SK-N-MC (cell line): ENCODE data around the gene RLBP1.
A peak's percentile ranks its signal among the peaks of the same experiment; 100 is the strongest.
"Not testable (repeated sequence)": the region's sequence is repeated elsewhere in the genome, so short reads cannot be mapped to it uniquely, and the experiment has no call there.

Experiments used
- DNase-seq: peaks from one replicate; pipeline ENCODE4 v3.0.0-alpha.2; 2011; ENCODE audit warnings: low read depth, low spot score
- H3K27ac ChIP-seq: fragments of 200-600 bp; sonication (generic); 2 replicates; pipeline ENCODE4 v1.5.1; 2016; ENCODE audit warnings: mixed run types
- H3K36me3 ChIP-seq: fragments of 200-600 bp; sonication (generic); 2 replicates; pipeline ENCODE4 v1.6.1; 2017; ENCODE audit warnings: antibody characterized with exemption, low read length, mixed read lengths; ENCODE audit not compliant: insufficient read depth
- H3K4me3 ChIP-seq: fragments of 200-600 bp; sonication (generic); 2 replicates; pipeline ENCODE4 v1.5.1; 2016
- H3K9ac ChIP-seq: fragments of 200-600 bp; sonication (generic); 2 replicates; pipeline ENCODE4 v1.8.0; 2017; ENCODE audit warnings: mixed run types, mixed read lengths; ENCODE audit not compliant: insufficient read length
- H3K9me3 ChIP-seq: fragments of 200-600 bp; sonication (generic); 2 replicates; pipeline ENCODE4 v1.6.1; 2017; ENCODE audit warnings: low read depth, mild to moderate bottlenecking, antibody characterized with exemption, low read length, moderate library complexity, mixed read lengths
- EZH2 ChIP-seq: fragments of 200-600 bp; sonication (generic); IDR thresholded peaks from one replicate; pipeline ENCODE4 v1.6.1; 2017; ENCODE audit warnings: antibody characterized with exemption
- FOXP2 ChIP-seq: optimal IDR thresholded peaks from 2 replicates; pipeline ENCODE3; 2011; ENCODE audit warnings: mild to moderate bottlenecking, moderate library complexity; ENCODE audit not compliant: insufficient read depth; ENCODE audit errors: extremely low read length, control extremely low read depth
- POLR2AphosphoS5 ChIP-seq: IDR thresholded peaks from 2 replicates; pipeline ENCODE4 v1.6.1; 2012; ENCODE audit warnings: mild to moderate bottlenecking, low read depth, low read length, borderline replicate concordance

Gene RLBP1

DNA sequence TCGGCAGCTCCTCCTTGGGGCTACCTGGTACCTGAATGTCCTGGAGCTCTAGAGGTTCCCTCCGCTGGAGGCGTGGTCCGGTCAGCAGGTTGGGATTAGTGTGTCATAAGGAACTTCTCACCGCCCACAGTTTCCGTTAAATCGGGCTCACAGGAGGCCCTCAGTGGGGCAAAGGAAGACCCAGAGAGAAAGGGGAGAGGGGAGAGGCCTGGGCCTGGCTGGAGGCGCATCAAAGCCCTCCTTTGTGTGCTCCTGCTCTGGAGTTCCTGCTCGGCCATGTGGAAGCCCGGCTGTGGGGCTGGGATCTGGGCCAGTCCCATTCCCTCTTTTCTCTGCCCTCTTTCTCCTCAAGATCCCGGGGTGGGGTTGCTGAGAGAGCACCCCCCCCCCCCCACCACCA, at the start of gene RLBP1:
RLBP1 (minus strand) TSS at position 37 of the 400 bp plus-strand sequence. CDS start 2,604 bp downstream, outside the sequence.
- no peak within 1 kb of the TSS for H3K9ac ChIP-seq
- no peaks in the 10 kb centered on the region for H3K9me3 ChIP-seq
- no peaks in the 10 kb centered on the region for H3K36me3 ChIP-seq
- no peak for TF ChIP-seq POLR2AphosphoS5
- TF ChIP-seq FOXP2 = no peak
- TF ChIP-seq EZH2 = no peak
- no peak for DNase-seq
- H3K27ac ChIP-seq = no peak within 1 kb of the TSS
- no peak within 1 kb of the TSS for H3K4me3 ChIP-seq

DNA sequence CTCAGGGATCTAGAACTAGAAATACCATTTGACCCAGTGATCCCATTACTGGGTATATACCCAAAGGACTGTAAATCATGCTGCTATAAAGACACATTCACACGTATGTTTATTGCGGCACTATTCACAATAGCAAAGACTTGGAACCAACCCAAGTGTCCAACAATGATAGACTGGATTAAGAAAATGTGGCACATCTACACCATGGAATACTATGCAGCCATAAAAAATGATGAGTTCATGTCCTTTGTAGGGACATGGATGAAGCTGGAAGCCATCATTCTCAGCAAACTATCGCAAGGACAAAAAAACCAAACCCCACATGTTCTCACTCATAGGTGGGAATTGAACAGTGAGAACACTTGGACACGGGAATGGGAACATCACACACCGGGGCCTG, 28.8 kb upstream of the RLBP1 start:
- H3K9ac ChIP-seq, H3K4me3 ChIP-seq, H3K9me3 ChIP-seq, DNase-seq, H3K27ac ChIP-seq: not testable (repeated sequence)
- H3K36me3 ChIP-seq = peaks cover 81% of the 10 kb centered on the region

DNA sequence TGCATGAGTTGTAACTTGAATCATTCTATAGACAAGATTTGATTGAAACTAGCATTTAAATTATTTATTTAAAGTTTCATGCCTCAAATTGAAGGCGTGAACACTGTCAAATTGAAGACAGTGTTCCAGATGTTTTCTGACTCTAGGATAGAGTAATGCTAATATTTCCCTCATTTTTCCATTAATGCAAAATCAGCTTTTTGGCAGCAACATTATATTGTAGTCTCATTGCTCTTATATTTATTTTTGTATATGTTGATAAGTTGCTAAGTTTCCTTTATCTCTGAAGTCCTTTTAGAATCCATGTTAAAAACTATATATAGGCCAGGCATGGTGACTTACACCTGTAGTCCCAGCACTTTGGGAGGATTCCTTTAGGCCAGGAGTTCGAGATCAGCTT, 27.2 kb upstream of the RLBP1 start:
- TF ChIP-seq FOXP2 (no peak), EZH2 (no peak), POLR2AphosphoS5 (no peak)
- no peak overlapping the region for H3K27ac ChIP-seq
- no peak overlapping the region for H3K9ac ChIP-seq
- peaks cover 67% of the 10 kb centered on the region for H3K36me3 ChIP-seq
- no peak overlapping the region for H3K4me3 ChIP-seq
- no peaks in the 10 kb centered on the region for H3K9me3 ChIP-seq
- no peak for DNase-seq

DNA sequence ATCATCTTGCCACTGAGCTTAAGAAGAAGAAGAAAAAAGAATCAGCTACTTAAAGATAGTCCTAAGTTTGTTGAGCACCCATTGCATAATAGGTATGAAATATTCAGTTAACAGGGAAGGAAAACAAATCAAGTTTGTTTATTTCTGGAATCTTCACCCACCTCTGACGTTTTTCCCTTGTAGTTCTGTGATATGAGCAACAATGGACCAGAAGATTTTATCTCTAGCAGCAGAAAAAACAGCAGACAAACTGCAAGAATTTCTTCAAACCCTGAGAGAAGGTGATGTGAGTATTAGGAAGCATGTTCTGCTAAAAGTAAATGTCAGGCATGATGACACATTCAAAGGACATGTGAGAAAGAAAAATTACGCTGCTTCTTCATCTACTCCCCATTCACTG, 26.1 kb upstream of the RLBP1 start:
- TF ChIP-seq FOXP2 = no peak
- no peak for TF ChIP-seq EZH2
- no peak for TF ChIP-seq POLR2AphosphoS5
- H3K27ac ChIP-seq = no peak overlapping the region
- H3K9ac ChIP-seq = no peak overlapping the region
- no peak overlapping the region for H3K4me3 ChIP-seq
- peaks cover 62% of the 10 kb centered on the region for H3K36me3 ChIP-seq
- H3K9me3 ChIP-seq = no peaks in the 10 kb centered on the region
- DNase-seq = no peak

DNA sequence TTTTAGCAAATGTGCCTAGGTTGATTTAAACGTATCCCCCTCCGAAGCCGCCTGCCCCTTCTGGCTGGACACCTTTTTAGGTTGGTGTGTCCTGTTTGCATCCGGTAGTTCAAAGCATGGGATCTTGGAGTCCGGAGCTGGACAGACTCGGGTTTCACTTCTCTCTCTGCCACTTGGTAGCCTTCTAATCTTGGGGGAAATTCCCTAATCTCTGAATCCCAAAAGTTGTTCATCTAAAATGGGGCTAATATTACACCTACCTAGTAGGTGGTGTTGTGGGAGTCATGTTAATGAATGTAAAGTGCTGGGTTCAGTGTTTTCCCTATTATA, 23.2 kb upstream of the RLBP1 start:
- no peak for DNase-seq
- peaks cover 36% of the 10 kb centered on the region for H3K36me3 ChIP-seq
- H3K9me3 ChIP-seq = no peaks in the 10 kb centered on the region
- H3K9ac ChIP-seq = peak overlapping the region; percentile 74
- H3K27ac ChIP-seq = peak overlapping the region; percentile 4; the same call in 1 of the 2 replicates
- no peak for TF ChIP-seq POLR2AphosphoS5
- TF ChIP-seq FOXP2 = no peak
- TF ChIP-seq EZH2 = no peak
- H3K4me3 ChIP-seq = peak overlapping the region; percentile 82

DNA sequence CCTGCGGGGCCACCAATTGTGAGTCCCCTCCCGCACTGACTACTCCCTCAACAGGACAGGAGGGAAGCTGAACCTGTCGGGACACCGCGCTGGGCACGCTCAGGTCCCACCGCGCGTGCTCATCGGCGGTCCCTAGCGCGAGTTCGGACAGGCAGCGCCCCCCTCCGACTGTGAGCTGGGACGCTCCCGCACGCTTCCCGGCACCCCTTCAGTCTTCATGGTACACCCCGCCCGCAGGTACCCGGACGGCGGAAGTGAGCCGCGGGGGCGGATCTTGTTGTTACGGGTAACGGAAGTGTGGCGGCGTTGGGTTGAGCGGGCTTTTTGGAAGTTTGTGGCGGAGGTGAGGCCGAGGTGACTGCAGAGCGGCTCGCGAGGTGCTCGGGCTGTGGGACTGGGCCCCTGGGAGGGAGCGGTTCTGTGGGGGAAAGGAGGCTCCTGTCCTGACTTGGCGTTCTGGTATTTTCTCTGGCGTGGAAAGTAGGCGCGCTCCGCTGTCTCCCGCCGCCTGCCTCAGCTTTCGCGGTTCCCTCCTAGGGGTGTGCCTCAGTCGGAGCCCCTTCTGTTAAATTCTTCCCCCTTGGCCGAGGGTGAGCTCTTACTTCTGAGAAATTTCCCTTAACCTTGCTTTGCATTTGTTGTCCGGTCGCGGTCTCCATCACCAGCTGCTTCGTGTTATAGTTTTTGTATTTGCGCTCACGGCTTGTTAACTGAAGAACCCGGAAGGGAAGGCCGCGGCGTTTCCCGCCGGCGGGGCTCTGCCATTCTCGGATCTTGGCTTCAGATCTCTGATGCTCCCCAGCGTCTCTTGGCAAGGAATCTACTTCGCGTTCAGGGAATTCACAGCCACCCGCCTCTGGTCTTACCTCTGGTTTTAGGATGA, 22.6 kb upstream of the RLBP1 start, which contains the start of gene FANCI:
FANCI (plus strand) TSS at position 289 of the 883 bp plus-strand sequence. CDS start 3,669 bp downstream, outside the sequence.
- H3K9me3 ChIP-seq = no peaks in the 10 kb centered on the region
- H3K9ac ChIP-seq = peak within 1 kb of the TSS; percentile 76
- H3K36me3 ChIP-seq = peaks cover 29% of the 10 kb centered on the region
- H3K27ac ChIP-seq = peak within 1 kb of the TSS; percentile 10; the same call in 1 of the 2 replicates
- TF ChIP-seq FOXP2 (no peak), POLR2AphosphoS5 (peak; percentile 85; the same call in 1 of the 2 replicates)
- DNase-seq = peak; percentile 72
- peak within 1 kb of the TSS; percentile 82 for H3K4me3 ChIP-seq

DNA sequence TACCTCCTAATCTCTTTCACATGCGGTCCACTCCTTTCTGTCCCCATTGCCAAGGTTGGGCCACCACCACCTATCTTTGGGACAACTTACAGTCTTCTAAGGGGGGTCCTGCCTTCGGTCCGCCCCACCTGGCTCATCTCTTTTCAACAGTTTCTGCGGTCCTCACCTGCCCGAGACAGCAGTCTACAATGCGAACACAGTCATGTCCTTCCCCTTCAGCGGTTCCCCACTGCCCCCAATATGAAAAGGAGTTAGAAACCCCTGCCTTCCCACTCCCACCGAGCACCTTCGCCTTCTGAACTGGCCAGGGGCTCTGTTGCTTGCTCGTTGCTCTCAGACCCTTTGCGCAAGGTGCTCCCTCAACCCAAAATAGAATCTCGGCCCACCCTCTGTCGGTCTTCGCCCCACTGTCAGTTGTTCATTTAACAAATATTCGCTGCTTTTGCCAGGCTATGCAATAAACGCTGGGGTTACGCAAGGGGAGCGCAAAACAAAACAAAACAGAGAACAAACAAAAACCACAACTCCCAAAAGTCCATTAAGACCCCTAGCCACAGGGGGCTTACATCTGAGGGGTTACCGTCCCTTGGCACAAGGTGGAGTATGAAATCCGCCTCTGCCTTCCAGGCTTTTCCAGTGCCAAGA, 21.8 kb upstream of the RLBP1 start:
- Histone ChIP-seq H3K27ac (0 out of 2 replicates have a peak overlapping the region, but pooled peaks have one; percentile 10), H3K9ac (peak overlapping the region; percentile 76)

DNA sequence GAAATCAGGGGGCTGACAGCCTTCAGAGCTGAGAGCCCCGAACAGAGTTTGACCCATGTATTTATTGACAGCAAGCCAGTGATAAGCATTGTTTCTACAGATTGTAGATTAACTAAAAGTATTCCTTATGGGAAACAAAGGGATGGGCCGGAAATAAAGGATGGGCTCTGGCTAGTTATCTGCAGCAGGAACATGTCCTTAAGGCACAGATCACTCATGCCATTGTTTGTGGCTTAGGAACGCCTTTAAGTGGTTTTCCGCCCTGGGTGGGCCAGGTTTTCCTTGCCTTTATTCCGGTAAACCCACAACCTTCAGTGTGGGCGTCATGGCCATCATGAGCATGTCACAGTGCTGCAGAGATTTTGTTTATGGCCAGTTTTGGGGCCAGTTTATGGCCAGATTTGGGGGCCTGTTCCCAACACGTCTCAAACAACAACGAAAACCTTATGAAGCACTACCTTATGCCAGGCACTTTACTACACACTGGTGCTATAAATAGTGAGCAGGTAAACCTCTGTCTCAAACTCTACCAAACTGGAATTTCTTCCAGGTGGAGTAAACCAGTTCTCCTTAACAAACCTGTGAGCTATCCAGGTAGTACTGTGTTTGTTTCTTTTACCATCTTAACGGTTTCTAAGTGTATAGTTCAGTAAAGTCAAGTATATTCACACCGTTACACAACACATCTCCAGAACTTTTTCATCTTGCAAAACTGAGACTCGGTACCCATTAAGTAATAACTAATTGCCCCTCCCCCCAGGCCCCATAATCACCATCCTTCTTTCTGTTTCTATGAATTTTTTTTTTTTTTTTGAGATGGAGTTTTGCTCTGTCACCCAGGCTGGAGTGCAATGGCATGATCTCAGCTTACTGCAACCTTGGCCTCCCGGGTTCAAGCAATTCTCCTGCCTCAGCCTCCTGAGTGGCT, 18.8 kb upstream of the RLBP1 start:
- H3K9ac ChIP-seq, H3K4me3 ChIP-seq, H3K9me3 ChIP-seq, DNase-seq, H3K27ac ChIP-seq, H3K36me3 ChIP-seq: not testable (repeated sequence)

More for the DNA sequence above, 21.8 kb upstream of the RLBP1 start:
- TF ChIP-seq POLR2AphosphoS5 = no peak
- TF ChIP-seq FOXP2 = no peak
- no peak for TF ChIP-seq EZH2
- no peaks in the 10 kb centered on the region for H3K9me3 ChIP-seq
- peaks cover 22% of the 10 kb centered on the region for H3K36me3 ChIP-seq
- H3K4me3 ChIP-seq = peak overlapping the region; percentile 82
- no peak for DNase-seq
